ENCODE measurements around the gene ENDOD1. TPM values are rescaled to one million over a fixed set of nuclear protein-coding genes. Genes with fewer than 3 reads are reported as not detected.

ENDOD1 gene
- total RNA-seq, 1 donor from 2014 or later: 47.9 TPM

DNA sequence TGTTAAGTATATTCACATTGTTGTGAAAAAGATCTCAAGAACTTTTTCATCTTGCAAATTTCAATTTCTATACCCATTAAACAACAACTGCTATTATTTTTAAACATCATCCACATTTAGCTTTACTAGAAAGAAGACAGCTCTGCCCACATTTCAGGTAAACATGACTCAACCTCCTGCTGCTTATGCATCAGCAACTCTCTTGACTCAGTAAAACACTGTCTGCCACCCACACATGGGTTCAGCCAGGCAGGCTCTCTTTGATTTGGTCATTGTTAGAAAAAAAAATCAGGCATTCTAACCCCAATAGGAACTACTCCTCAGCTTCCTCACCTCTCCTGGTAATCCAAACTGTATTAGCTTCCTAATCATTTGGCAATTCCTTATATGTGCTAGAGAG is 5.1 kb upstream of the ENDOD1 start:
- peaks cover 9% of the 10 kb centered on the region for H3K4me1 ChIP-seq

DNA sequence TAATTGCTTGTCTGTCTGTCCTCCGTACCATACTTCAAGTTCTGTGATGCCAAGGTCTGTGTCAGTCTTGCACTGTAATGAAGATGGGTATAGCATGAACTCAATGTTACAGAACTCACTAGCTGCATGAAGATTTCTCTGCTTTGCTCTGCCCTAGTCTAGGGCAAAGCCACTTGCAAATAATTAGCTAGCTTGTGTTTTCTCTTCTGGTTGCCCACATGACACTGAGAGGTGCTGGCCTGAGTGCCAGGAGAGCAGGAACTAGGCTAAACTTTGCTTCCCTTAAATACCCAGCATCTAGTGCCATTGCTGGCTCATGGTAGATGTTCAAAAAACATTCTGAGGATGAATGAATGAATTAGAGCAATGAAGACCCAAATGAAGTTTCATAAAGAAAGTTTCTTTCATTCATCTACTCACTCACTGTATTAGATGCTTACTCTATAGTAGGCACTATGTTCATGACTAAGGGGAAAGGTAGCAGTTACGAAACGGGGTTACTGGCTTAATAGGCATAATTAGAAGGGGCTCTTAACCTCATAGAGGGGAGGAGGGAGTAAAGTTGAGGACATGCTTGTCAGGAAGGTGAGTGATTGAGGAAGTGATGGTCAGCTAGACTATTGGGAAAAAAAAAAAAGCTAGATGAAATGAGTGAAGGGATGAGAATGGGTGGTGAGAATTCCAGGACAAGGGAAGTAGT is 4.4 kb upstream of the ENDOD1 start:
- Histone ChIP-seq H3K27ac (no peak overlapping the region), H3K4me1 (peaks cover 9% of the 10 kb centered on the region), H3K4me3 (no peak overlapping the region), H3K9me3 (no peaks in the 10 kb centered on the region), H3K27me3 (no peaks in the 10 kb centered on the region), H3K36me3 (no peaks in the 10 kb centered on the region)
- TF ChIP-seq POLR2AphosphoS5 (IDR thresholded peaks at IDR 0.05; ENCODE audit: insufficient read depth in 1 of 2, low read depth in 1 of 2) (no peak), POLR2A (IDR thresholded peaks at IDR 0.05) (no peak)
- TF ChIP-seq, protein P1, sequence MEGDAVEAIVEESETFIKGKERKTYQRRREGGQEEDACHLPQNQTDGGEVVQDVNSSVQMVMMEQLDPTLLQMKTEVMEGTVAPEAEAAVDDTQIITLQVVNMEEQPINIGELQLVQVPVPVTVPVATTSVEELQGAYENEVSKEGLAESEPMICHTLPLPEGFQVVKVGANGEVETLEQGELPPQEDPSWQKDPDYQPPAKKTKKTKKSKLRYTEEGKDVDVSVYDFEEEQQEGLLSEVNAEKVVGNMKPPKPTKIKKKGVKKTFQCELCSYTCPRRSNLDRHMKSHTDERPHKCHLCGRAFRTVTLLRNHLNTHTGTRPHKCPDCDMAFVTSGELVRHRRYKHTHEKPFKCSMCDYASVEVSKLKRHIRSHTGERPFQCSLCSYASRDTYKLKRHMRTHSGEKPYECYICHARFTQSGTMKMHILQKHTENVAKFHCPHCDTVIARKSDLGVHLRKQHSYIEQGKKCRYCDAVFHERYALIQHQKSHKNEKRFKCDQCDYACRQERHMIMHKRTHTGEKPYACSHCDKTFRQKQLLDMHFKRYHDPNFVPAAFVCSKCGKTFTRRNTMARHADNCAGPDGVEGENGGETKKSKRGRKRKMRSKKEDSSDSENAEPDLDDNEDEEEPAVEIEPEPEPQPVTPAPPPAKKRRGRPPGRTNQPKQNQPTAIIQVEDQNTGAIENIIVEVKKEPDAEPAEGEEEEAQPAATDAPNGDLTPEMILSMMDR (IDR thresholded peaks at IDR 0.05): no peak
- intact Hi-C loops (cut with DNase I): no loop called here
- peak in 1 of 2 donors; percentile 29 for DNase-seq (ENCODE audit: extremely low spot score in 2 of 2)

More for the DNA sequence above, 5.1 kb upstream of the ENDOD1 start:
- Histone ChIP-seq H3K27me3 (no peaks in the 10 kb centered on the region), H3K27ac (no peak overlapping the region), H3K4me3 (no peak overlapping the region), H3K36me3 (no peaks in the 10 kb centered on the region), H3K9me3 (no peaks in the 10 kb centered on the region)
- no peak for DNase-seq (ENCODE audit: extremely low spot score in 2 of 2)
- intact Hi-C loops (cut with DNase I): no loop called here
- TF ChIP-seq POLR2A (IDR thresholded peaks at IDR 0.05) (no peak), POLR2AphosphoS5 (IDR thresholded peaks at IDR 0.05; ENCODE audit: insufficient read depth in 1 of 2, low read depth in 1 of 2) (no peak)
- TF ChIP-seq, protein P1 (IDR thresholded peaks at IDR 0.05): no peak

DNA sequence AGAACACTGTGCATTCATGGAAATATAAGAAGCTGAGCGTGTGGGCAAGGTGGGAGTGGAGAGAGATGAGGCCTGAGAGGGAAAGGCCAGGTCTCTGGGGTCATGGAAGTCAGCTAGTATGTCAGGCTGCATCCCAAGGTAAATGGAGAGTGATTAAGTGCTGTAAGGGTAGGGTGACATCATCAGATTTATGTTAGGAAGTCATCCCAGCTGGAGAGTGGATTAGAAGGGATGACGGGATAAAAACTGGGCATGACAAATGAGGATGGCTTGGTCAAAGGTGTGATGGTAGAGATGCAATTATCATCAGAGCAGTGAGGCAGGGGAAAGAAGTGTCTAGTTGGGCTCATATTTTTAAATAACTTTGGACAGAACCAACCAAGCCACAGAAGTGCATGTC is 3.5 kb upstream of the ENDOD1 start:
- Histone ChIP-seq H3K36me3 (no peaks in the 10 kb centered on the region), H3K4me1 (peaks cover 18% of the 10 kb centered on the region), H3K27me3 (no peaks in the 10 kb centered on the region), H3K9me3 (no peaks in the 10 kb centered on the region), H3K27ac (no peak overlapping the region), H3K4me3 (no peak overlapping the region)
- TF ChIP-seq POLR2A (IDR thresholded peaks at IDR 0.05): no peak
- TF ChIP-seq POLR2AphosphoS5 (IDR thresholded peaks at IDR 0.05; ENCODE audit: insufficient read depth in 1 of 2, low read depth in 1 of 2): no peak
- TF ChIP-seq, protein P1 (IDR thresholded peaks at IDR 0.05): no peak
- intact Hi-C loops (cut with DNase I): no loop called here
- peak in 1 of 2 donors; percentile 25 for DNase-seq (ENCODE audit: extremely low spot score in 2 of 2)

DNA sequence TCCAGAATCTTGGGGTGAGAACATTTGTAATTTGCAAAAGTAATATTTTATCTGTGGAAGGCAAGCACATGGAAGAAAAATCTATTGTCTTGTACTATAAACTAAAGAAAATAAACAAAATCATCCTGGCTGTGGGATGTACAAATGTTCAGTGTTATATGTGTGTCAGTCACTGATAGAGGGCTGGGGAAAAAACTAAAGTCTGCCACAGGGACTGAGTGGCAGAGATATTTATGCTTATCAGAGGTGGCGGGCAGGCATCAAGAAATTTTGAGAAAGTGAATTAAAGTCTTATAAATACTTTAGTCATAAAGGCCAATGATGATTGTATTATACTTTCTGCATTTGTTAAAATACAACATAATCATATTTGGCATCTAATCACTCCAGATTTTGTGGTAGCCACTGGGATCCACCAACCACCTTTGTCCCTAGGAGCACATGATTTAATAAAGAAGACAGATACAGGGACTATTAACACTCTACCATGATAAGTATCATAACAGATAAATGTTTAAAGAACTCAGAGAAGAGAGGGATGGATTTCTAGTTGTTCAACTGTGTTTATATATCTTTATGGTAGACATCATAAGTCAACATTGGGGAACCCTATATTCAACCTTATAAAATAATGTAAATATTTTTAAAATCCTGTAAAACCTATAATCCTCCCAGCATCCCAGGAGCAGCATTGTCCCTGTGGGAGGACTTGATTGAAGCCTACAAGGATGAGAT is 2.6 kb upstream of the ENDOD1 start:
- H3K9me3 ChIP-seq: no peaks in the 10 kb centered on the region
- H3K27ac ChIP-seq: no peak overlapping the region
- no peaks in the 10 kb centered on the region for H3K36me3 ChIP-seq
- H3K4me1 ChIP-seq: peaks cover 27% of the 10 kb centered on the region
- no peaks in the 10 kb centered on the region for H3K27me3 ChIP-seq
- H3K4me3 ChIP-seq: no peak overlapping the region
- TF ChIP-seq POLR2AphosphoS5 (IDR thresholded peaks at IDR 0.05; ENCODE audit: insufficient read depth in 1 of 2, low read depth in 1 of 2): no peak
- TF ChIP-seq, protein P1 (IDR thresholded peaks at IDR 0.05): no peak
- no peak for TF ChIP-seq POLR2A (IDR thresholded peaks at IDR 0.05)
- no peak for DNase-seq (ENCODE audit: extremely low spot score in 2 of 2)
- intact Hi-C loops (cut with DNase I): no loop called here

Measured in vagina (tissue), 2 donors.